Thyroid gland (tissue), 4 donors: ENCODE results near the gene CD276.

ENCODE experiments used
- POLR2A ChIP-seq, 2 donors: fragments of 450-650 bp; IDR thresholded peaks; one replicate each; pipeline ENCODE4 v1.6.1; 2017; ENCODE audit warnings: antibody characterized with exemption in 2 of 2, mild to moderate bottlenecking in 2 of 2, moderate library complexity in 1 of 2
- TF ChIP-seq, protein P1 (sequence below), 6 experiments: fragments of 200-600 bp in 3 of 6; fragments of 450-650 bp in 3 of 6; sonication (generic) in 3 of 6; IDR thresholded peaks; one replicate each; pipeline ENCODE4 v1.5.1; 2016 to 2019; ENCODE audit warnings: antibody characterized with exemption in 6 of 6, mild to moderate bottlenecking in 2 of 6, inconsistent platforms in 1 of 6, moderate library complexity in 1 of 6

DNA sequence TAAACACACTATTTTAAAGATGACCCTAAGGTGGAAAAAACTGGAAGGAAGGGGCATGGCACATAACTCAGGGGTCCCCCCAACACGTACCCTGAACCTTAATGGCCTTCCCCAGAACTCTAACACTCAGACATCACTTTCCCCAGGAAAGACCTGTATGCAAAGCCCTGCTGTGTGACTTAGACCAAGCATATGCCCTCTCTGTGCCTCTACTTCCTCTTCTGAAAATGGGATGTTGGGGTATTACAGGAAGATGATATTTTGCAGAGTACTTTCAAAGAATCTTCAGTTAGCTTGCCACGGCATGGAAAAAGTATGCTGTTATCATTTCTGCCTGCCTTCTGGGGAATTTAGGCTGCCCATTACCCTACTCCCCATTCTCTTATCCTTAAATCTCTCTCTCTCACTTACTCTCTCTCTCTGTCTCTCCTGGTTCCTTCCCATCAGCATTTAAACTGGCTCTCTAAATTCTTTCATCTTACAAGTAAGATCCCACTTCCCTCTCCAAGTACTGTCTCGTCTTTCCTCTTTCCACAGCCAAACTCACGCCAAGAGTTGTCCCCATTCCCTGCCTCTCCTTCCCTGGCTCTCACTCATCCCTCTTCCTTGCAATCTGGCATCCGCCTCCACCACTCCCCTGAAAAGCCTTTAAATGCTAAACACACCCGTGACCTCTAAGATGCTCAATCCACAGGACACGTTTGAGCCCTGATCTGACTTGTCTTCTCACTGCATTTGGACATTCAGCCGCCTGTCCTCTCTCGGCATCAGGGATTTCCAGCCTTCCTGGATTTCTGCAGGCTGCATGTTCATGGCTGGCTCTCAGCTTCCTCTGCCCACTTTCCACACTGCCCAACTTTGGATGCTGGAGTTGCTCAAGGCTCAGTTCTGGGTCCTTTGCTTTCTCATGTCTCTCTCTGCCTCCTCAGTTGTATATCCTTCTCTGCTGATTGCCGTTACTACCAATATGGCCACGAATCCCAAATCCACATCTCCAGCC lies 76.4 kb downstream of the CD276 start:
- TF ChIP-seq, protein P1, sequence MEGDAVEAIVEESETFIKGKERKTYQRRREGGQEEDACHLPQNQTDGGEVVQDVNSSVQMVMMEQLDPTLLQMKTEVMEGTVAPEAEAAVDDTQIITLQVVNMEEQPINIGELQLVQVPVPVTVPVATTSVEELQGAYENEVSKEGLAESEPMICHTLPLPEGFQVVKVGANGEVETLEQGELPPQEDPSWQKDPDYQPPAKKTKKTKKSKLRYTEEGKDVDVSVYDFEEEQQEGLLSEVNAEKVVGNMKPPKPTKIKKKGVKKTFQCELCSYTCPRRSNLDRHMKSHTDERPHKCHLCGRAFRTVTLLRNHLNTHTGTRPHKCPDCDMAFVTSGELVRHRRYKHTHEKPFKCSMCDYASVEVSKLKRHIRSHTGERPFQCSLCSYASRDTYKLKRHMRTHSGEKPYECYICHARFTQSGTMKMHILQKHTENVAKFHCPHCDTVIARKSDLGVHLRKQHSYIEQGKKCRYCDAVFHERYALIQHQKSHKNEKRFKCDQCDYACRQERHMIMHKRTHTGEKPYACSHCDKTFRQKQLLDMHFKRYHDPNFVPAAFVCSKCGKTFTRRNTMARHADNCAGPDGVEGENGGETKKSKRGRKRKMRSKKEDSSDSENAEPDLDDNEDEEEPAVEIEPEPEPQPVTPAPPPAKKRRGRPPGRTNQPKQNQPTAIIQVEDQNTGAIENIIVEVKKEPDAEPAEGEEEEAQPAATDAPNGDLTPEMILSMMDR (IDR thresholded peaks at IDR 0.05), result no peak
- no peak for TF ChIP-seq POLR2A (IDR thresholded peaks at IDR 0.05)
